Smooth muscle cell (in vitro differentiated cells): ENCODE measurements around the gene SHQ1. TPM values are rescaled to one million over a fixed set of nuclear protein-coding genes. Genes with fewer than 3 reads are reported as not detected.

Experiments used
- DNase-seq: peaks from one replicate; lab custom pipeline; 2025; ENCODE audit not compliant: unreplicated experiment; lab: John Stamatoyannopoulos, UW
- H2AFZ ChIP-seq: fragments of 200-600 bp; sonication (generic); 2 replicates; pipeline ENCODE4 v1.6.0; 2016; ENCODE audit warnings: antibody characterized with exemption, low read depth, mild to moderate bottlenecking
- H3F3A ChIP-seq: fragments of 200-600 bp; sonication (generic); 2 replicates; pipeline ENCODE4 v1.6.0; 2017; ENCODE audit warnings: antibody characterized with exemption, low read depth
- H3K27ac ChIP-seq: fragments of 200-600 bp; sonication (generic); 2 replicates; pipeline ENCODE4 v1.5.1; 2016; ENCODE audit warnings: low read depth, mild to moderate bottlenecking
- H3K27me3 ChIP-seq: fragments of 200-600 bp; sonication (generic); 2 replicates; pipeline ENCODE4 v1.6.1; 2016; ENCODE audit warnings: low read depth, mild to moderate bottlenecking
- H3K36me3 ChIP-seq: fragments of 200-600 bp; sonication (generic); 2 replicates; pipeline ENCODE4 v1.5.1; 2016; ENCODE audit warnings: low read depth
- H3K4me1 ChIP-seq: fragments of 200-600 bp; sonication (generic); 2 replicates; pipeline ENCODE4 v1.5.1; 2016; ENCODE audit warnings: low read depth
- H3K4me2 ChIP-seq: fragments of 200-600 bp; sonication (generic); 2 replicates; pipeline ENCODE4 v1.6.0; 2016; ENCODE audit warnings: mild to moderate bottlenecking
- H3K4me3 ChIP-seq: fragments of 200-600 bp; sonication (generic); 2 replicates; pipeline ENCODE4 v1.5.1; 2016; ENCODE audit warnings: mild to moderate bottlenecking
- H3K79me2 ChIP-seq: fragments of 200-600 bp; sonication (generic); 2 replicates; pipeline ENCODE4 v1.6.0; 2016; ENCODE audit warnings: low read depth, mild to moderate bottlenecking
- H3K9ac ChIP-seq: fragments of 200-600 bp; sonication (generic); 2 replicates; pipeline ENCODE4 v1.6.0; 2016; ENCODE audit warnings: low read depth
- H3K9me3 ChIP-seq: fragments of 200-600 bp; sonication (generic); replicated peaks from 2 replicates; pipeline ENCODE4 v1.5.1; 2016; ENCODE audit warnings: low read depth
- H4K20me1 ChIP-seq: fragments of 200-600 bp; sonication (generic); 2 replicates; pipeline ENCODE4 v1.6.0; 2016; ENCODE audit warnings: low read depth
- CTCF ChIP-seq: fragments of 200-600 bp; sonication (generic); IDR thresholded peaks from 2 replicates; pipeline ENCODE4 v1.5.1; 2017; ENCODE audit warnings: borderline replicate concordance, mild to moderate bottlenecking, antibody characterized with exemption; ENCODE audit not compliant: insufficient read depth, poor library complexity, severe bottlenecking
- WGBS: methylation state at CpG from one replicate; pipeline ENCODE4 v1.1.7; 2016; ENCODE audit warnings: low lambda C conversion rate; 5-methylcytosine and 5-hydroxymethylcytosine counted together
- polyA plus RNA-seq: library from polyadenylated mRNA; unstranded; fragments of >200 nt; fragmentation: Nextera tagmentation; extraction: Ambion mirVana; gene quantifications from 2 replicates; pipeline ENCODE4 v1.2.1, GENCODE V29; 2016
- total RNA-seq: library from RNA; depleted of rRNA; stranded (reverse); fragments of >200 nt; gene quantifications from 2 replicates; pipeline ENCODE4 v1.2.3, GENCODE V29; 2014

The SHQ1 gene
- total and polyA plus RNA-seq, 2 experiments from 2014 or later = 13.1 to 14.8 TPM

DNA sequence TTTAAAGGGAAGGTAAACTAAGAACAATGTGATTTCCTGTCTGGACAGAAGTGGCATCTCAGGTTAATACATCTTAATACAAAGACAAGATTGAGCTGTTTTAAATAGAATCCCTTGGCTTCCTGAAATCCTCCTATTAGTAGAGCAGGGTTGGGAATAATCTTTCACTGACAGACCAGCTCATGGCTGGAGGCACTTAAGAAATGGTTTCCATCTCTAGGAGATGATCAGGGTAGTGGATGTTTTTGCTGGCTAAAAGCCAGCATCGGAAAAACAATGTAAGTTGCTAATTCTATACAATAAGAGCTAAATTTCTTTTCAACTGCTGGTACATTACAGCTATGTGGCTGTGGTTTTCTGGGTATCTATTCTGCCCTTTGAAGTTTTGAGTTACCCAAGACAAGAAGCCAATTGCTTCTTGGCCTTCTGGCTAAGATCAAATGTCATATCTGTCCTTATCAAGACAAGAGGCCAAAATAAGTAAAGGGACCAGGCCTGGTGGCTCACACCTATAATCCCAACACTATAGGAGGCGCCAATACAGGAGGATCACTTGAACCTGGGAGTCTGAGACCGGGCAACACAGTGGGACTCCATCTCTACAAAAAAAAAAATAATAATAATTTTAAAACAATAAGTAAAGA lies 49.6 kb downstream of the SHQ1 start:
- H3K36me3 ChIP-seq = no peaks in the 10 kb centered on the region
- H3K27ac ChIP-seq = no peak overlapping the region
- H2AFZ ChIP-seq = no peak overlapping the region
- TF ChIP-seq CTCF = no peak
- DNase-seq = no peak
- H3K27me3 ChIP-seq = no peaks in the 10 kb centered on the region
- no peak overlapping the region for H3K9ac ChIP-seq
- H3K79me2 ChIP-seq = no peaks in the 10 kb centered on the region
- H3K4me2 ChIP-seq = peak overlapping the region; percentile 13
- 87% methylated on average over 3 of the region's 3 CpGs for WGBS
- H3F3A ChIP-seq = peaks cover 5% of the 10 kb centered on the region
- no peaks in the 10 kb centered on the region for H3K9me3 ChIP-seq
- no peaks in the 10 kb centered on the region for H3K4me1 ChIP-seq
- H3K4me3 ChIP-seq = no peak overlapping the region
- no peaks in the 10 kb centered on the region for H4K20me1 ChIP-seq

- no peak for DNase-seq
- H3K9ac ChIP-seq = no peak overlapping the region
- H3K36me3 ChIP-seq = no peaks in the 10 kb centered on the region
- H3K4me2 ChIP-seq = peak overlapping the region; percentile 13
- peak overlapping the region; percentile 33 for H3K27ac ChIP-seq
- peaks cover 5% of the 10 kb centered on the region for H3F3A ChIP-seq
- H3K79me2 ChIP-seq = no peaks in the 10 kb centered on the region
- H3K9me3 ChIP-seq = no peaks in the 10 kb centered on the region
- no peak for TF ChIP-seq CTCF
- H4K20me1 ChIP-seq = no peaks in the 10 kb centered on the region
- H3K27me3 ChIP-seq = no peaks in the 10 kb centered on the region
- H2AFZ ChIP-seq = no peak overlapping the region
- H3K4me3 ChIP-seq = no peak overlapping the region
- H3K4me1 ChIP-seq = no peaks in the 10 kb centered on the region
- 35% methylated on average over 12 of the region's 12 CpGs for WGBS
Measured at GRCh38 chr3:72797773-72798543, 50.3 kb downstream of the SHQ1 start.

DNA sequence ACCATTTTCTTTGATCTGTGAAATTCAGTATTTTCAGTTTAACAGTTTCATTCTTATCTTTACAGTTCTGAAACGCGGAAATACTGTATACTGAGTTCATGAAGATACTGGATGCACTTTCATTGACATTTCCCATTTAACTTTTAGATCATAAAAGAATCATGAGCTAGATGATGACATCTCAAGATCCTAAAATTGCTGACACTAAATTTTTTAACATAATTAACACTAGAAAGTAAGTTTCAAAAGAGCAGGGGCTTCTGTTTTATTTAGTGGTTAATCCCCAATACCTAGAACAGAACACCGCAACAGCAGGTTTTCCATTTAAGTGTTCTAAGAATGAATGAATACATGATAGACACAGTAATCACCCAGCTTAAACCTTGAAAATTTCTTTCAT lies 54.2 kb downstream of the SHQ1 start:
- 95% methylated on average over 3 of the region's 3 CpGs for whole genome bisulfite sequencing
- no peak overlapping the region for H3K4me3 ChIP-seq

More for the DNA sequence above, 54.2 kb downstream of the SHQ1 start:
- H3K36me3 ChIP-seq = no peaks in the 10 kb centered on the region
- no peak overlapping the region for H3K4me2 ChIP-seq
- H3K9me3 ChIP-seq = no peaks in the 10 kb centered on the region
- H4K20me1 ChIP-seq = no peaks in the 10 kb centered on the region
- no peak overlapping the region for H2AFZ ChIP-seq
- no peak overlapping the region for H3K9ac ChIP-seq
- DNase-seq = no peak
- H3K27me3 ChIP-seq = no peaks in the 10 kb centered on the region
- no peaks in the 10 kb centered on the region for H3K79me2 ChIP-seq
- H3K4me1 ChIP-seq = no peaks in the 10 kb centered on the region
- H3K27ac ChIP-seq = no peak overlapping the region
- H3F3A ChIP-seq = peaks cover 5% of the 10 kb centered on the region
- no peak for TF ChIP-seq CTCF
